Measurements from ENCODE around the gene UBE3C.

UBE3C gene

GRCh38 chr7:157183832-157184231 lies 45.1 kb downstream of the UBE3C start:
- no peak for DNase-seq

GRCh38 chr7:157188091-157188665 lies 49.5 kb downstream of the UBE3C start:
- DNase-seq: no peak

GRCh38 chr7:157189405-157189804 lies 50.7 kb downstream of the UBE3C start:
- no peak for DNase-seq

- no peak for DNase-seq
These were observed 54.1 kb downstream of the UBE3C start for GRCh38 chr7:157192861-157193260.

GRCh38 chr7:157193274-157193673 lies 54.5 kb downstream of the UBE3C start:
- DNase-seq: no peak

GRCh38 chr7:157194948-157195347 lies 56.2 kb downstream of the UBE3C start:
- no peak for DNase-seq

GRCh38 chr7:157195868-157196267 lies 57.1 kb downstream of the UBE3C start:
- no peak for DNase-seq

- no peak for DNase-seq
These were observed 65.4 kb downstream of the UBE3C start for GRCh38 chr7:157204134-157204533.

- no peak for DNase-seq
These were observed 66.7 kb downstream of the UBE3C start for GRCh38 chr7:157205438-157205837.

GRCh38 chr7:157208571-157209413 lies 70.1 kb downstream of the UBE3C start:
- DNase-seq: no peak

- DNase-seq: no peak
These were observed 72.0 kb downstream of the UBE3C start for GRCh38 chr7:157210682-157211081.

- no peak for DNase-seq
These were observed 73.0 kb downstream of the UBE3C start for GRCh38 chr7:157211690-157212089.

GRCh38 chr7:157219154-157219553 lies 80.4 kb downstream of the UBE3C start:
- no peak for DNase-seq

- DNase-seq: no peak
These were observed 82.3 kb downstream of the UBE3C start for GRCh38 chr7:157220916-157221569.

- no peak for DNase-seq
These were observed 84.0 kb downstream of the UBE3C start for GRCh38 chr7:157222687-157223086.

- no peak for DNase-seq
These were observed 85.9 kb downstream of the UBE3C start for GRCh38 chr7:157224627-157225026.

GRCh38 chr7:157228864-157229422 lies 90.2 kb downstream of the UBE3C start:
- peak; percentile 6 to 21 for DNase-seq

GRCh38 chr7:157233677-157234076 lies 95.0 kb downstream of the UBE3C start:
- no peak for DNase-seq

GRCh38 chr7:157234271-157234670 lies 95.5 kb downstream of the UBE3C start:
- DNase-seq: no peak

GRCh38 chr7:157235357-157236333 lies 96.9 kb downstream of the UBE3C start:
- DNase-seq: no peak

GRCh38 chr7:157238087-157238486 lies 99.4 kb downstream of the UBE3C start:
- no peak for DNase-seq

- no peak for DNase-seq
These were observed 101.0 kb downstream of the UBE3C start for GRCh38 chr7:157239571-157240270.
